OCI-LY1 (cell line): ENCODE results near the gene CCSAP.
"Not testable (repeated sequence)": the region's sequence is repeated elsewhere in the genome, so short reads cannot be mapped to it uniquely, and the experiment has no call there.

Source experiments
- H2AFZ ChIP-seq: fragments of 200-600 bp; sonication (generic), shearing (Covaris generic); 2 replicates; pipeline ENCODE4 v1.6.0; 2014; ENCODE audit warnings: antibody characterized with exemption, mild to moderate bottlenecking, low read length
- H3F3A ChIP-seq: fragments of 200-600 bp; sonication (generic), shearing (Covaris generic); 2 replicates; pipeline ENCODE4 v1.6.0; 2014; ENCODE audit warnings: mild to moderate bottlenecking, antibody characterized with exemption, low read length, moderate library complexity; ENCODE audit not compliant: insufficient read depth
- H3K27ac ChIP-seq: fragments of 200-600 bp; sonication (generic); 2 replicates; pipeline ENCODE4 v1.5.1; 2014; ENCODE audit warnings: low read length, mixed run types, mild to moderate bottlenecking, low read depth; ENCODE audit not compliant: poor library complexity, severe bottlenecking
- H3K27me3 ChIP-seq: fragments of 200-600 bp; sonication (generic); 2 replicates; pipeline ENCODE4 v1.6.0; 2014; ENCODE audit warnings: antibody characterized with exemption, mild to moderate bottlenecking, low read length, moderate library complexity; ENCODE audit not compliant: insufficient read depth
- H3K36me3 ChIP-seq: fragments of 200-600 bp; sonication (generic); 2 replicates; pipeline ENCODE4 v1.6.1; 2014; ENCODE audit warnings: mild to moderate bottlenecking, antibody characterized with exemption, low read length, moderate library complexity, mixed read lengths; ENCODE audit not compliant: insufficient read depth
- H3K4me1 ChIP-seq: fragments of 200-600 bp; sonication (generic); 2 replicates; pipeline ENCODE4 v1.5.1; 2014; ENCODE audit warnings: mild to moderate bottlenecking, low read length, moderate library complexity; ENCODE audit not compliant: insufficient read depth, severe bottlenecking
- H3K4me2 ChIP-seq: fragments of 200-600 bp; sonication (generic), shearing (Covaris generic); 2 replicates; pipeline ENCODE4 v1.6.1; 2014; ENCODE audit warnings: low read length
- H3K4me3 ChIP-seq: fragments of 200-600 bp; sonication (generic); 2 replicates; pipeline ENCODE4 v1.5.1; 2014; ENCODE audit warnings: low read length, low read depth, mild to moderate bottlenecking, mixed read lengths; ENCODE audit not compliant: poor library complexity, severe bottlenecking
- H3K79me2 ChIP-seq: fragments of 200-600 bp; shearing (Covaris generic); 2 replicates; pipeline ENCODE4 v1.6.1; 2016; ENCODE audit warnings: mixed run types, low read length, mixed read lengths; ENCODE audit not compliant: insufficient read depth
- H3K9ac ChIP-seq: fragments of 200-600 bp; sonication (generic), shearing (Covaris generic); 2 replicates; pipeline ENCODE4 v1.6.1; 2014; ENCODE audit warnings: mild to moderate bottlenecking, low read length, mixed read lengths
- H3K9me2 ChIP-seq: fragments of 200-600 bp; sonication (generic), shearing (Covaris generic); 2 replicates; pipeline ENCODE4 v1.6.1; 2014; ENCODE audit warnings: low read depth, mild to moderate bottlenecking, low read length, mixed read lengths
- H3K9me3 ChIP-seq: fragments of 200-600 bp; shearing (Covaris generic); 2 replicates; pipeline ENCODE4 v1.6.1; 2014; ENCODE audit warnings: low read length, mixed read lengths
- H4K20me1 ChIP-seq: fragments of 200-600 bp; sonication (generic), shearing (Covaris generic); 2 replicates; pipeline ENCODE4 v1.6.0; 2016; ENCODE audit warnings: mild to moderate bottlenecking, low read length; ENCODE audit not compliant: insufficient read depth
- CTCF ChIP-seq: fragments of 200-600 bp; sonication (generic), shearing (Covaris generic); IDR thresholded peaks from 2 replicates; pipeline ENCODE4 v1.5.1; 2017; ENCODE audit warnings: mild to moderate bottlenecking, antibody characterized with exemption, low read length, moderate library complexity, mixed read lengths
- EZH2 ChIP-seq: fragments of 200-600 bp; sonication (generic), shearing (Covaris generic); IDR thresholded peaks from 2 replicates; pipeline ENCODE4 v1.8.0; 2017; ENCODE audit warnings: borderline replicate concordance, mixed run types, mild to moderate bottlenecking, antibody characterized with exemption, low read length, moderate library complexity, mixed read lengths

Gene CCSAP

DNA sequence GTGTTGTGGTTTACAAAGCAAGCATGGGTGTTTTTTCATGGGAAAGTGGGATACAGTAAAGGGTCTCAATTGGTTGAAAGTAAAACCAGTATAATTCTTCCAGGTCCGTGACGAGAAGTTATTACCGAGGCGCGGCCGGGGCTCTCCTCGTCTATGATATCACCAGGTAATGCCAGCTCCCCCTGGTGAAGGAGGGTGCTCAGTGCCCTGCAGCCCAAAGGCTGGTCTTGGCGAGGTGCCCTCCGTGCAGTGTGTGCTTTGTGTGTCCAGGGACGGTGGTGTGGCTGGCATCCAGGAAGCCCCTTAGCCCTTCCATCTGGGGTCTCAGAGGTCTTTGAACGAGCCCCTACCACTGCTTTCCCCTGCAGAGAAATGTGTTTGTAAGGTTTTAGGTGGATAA, 47.1 kb downstream of the CCSAP start:
- Histone ChIP-seq H3K9ac (no peak overlapping the region), H3K4me1 (no peaks in the 10 kb centered on the region), H3K36me3 (peaks cover 28% of the 10 kb centered on the region), H3K79me2 (no peaks in the 10 kb centered on the region), H3K9me2 (no peaks in the 10 kb centered on the region), H4K20me1 (no peaks in the 10 kb centered on the region), H2AFZ (no peak overlapping the region), H3K27me3 (no peaks in the 10 kb centered on the region), H3K9me3 (no peaks in the 10 kb centered on the region), H3K4me3 (no peak overlapping the region), H3F3A (no peaks in the 10 kb centered on the region), H3K27ac (no peak overlapping the region), H3K4me2 (no peak overlapping the region)
- TF ChIP-seq EZH2 (no peak), CTCF (no peak)

- no peaks in the 10 kb centered on the region for H3K79me2 ChIP-seq
- H3K4me3 ChIP-seq: no peak overlapping the region
- H3F3A ChIP-seq: no peaks in the 10 kb centered on the region
- no peaks in the 10 kb centered on the region for H3K9me2 ChIP-seq
- H4K20me1 ChIP-seq: no peaks in the 10 kb centered on the region
- peaks cover 22% of the 10 kb centered on the region for H3K36me3 ChIP-seq
- no peak overlapping the region for H2AFZ ChIP-seq
- H3K4me1 ChIP-seq: no peaks in the 10 kb centered on the region
- no peak for TF ChIP-seq EZH2
- TF ChIP-seq CTCF: no peak
- no peak overlapping the region for H3K27ac ChIP-seq
- no peaks in the 10 kb centered on the region for H3K27me3 ChIP-seq
- H3K9ac ChIP-seq: no peak overlapping the region
- no peak overlapping the region for H3K4me2 ChIP-seq
- no peaks in the 10 kb centered on the region for H3K9me3 ChIP-seq
Observed at GRCh38 chr1:229293528-229294204, 49.2 kb downstream of the CCSAP start.

DNA sequence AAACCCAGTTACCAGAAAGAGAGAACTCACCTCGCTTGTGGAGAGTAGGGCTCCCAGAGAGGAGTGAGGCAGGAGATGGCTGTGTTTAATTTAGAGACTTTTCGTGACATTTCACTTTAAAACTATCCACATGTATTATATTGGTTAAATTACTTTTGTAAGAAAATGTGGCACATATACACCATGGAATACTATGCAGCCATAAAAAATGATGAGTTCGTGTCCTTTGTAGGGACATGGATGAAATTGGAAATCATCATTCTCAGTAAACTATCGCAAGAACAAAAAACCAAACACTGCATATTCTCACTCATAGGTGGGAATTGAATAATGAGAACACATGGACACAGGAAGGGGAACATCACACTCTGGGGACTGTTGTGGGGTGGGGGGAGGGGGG, 51.2 kb downstream of the CCSAP start:
- H3K9me2 ChIP-seq, H3K27me3 ChIP-seq, H3K4me2 ChIP-seq, H3K9ac ChIP-seq, H3F3A ChIP-seq, H3K9me3 ChIP-seq, H3K4me3 ChIP-seq, H2AFZ ChIP-seq, H3K79me2 ChIP-seq, H4K20me1 ChIP-seq, H3K4me1 ChIP-seq, H3K27ac ChIP-seq: not testable (repeated sequence)
- H3K36me3 ChIP-seq: peaks cover 22% of the 10 kb centered on the region

DNA sequence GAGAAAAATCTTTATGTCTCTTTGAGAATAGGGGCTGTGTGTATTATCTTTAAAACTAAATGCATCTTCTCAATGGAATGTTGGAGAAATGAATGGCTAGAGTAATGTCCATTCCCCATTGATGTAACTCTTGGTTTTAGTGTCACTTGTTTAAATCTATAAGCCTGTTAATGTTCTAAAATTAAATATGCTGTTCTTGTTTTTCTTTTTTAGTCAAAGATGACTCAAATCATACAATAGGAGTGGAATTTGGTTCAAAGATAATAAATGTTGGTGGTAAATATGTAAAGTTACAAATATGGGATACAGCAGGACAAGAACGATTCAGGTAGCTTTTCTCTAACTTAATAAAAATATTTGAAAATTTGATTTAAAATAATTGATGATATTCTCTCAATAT, 54.3 kb downstream of the CCSAP start:
- Histone ChIP-seq H3K36me3 (peaks cover 22% of the 10 kb centered on the region), H3K4me3 (no peak overlapping the region), H3K4me2 (no peak overlapping the region), H3K79me2 (peaks cover 13% of the 10 kb centered on the region), H3F3A (no peaks in the 10 kb centered on the region), H3K9me3 (no peaks in the 10 kb centered on the region), H3K9ac (no peak overlapping the region), H3K4me1 (no peaks in the 10 kb centered on the region), H3K9me2 (no peaks in the 10 kb centered on the region), H3K27ac (no peak overlapping the region), H2AFZ (no peak overlapping the region), H4K20me1 (no peaks in the 10 kb centered on the region), H3K27me3 (no peaks in the 10 kb centered on the region)
- TF ChIP-seq CTCF (no peak), EZH2 (no peak)
